T-helper 2 cell (primary cell): Measurements from ENCODE around the gene LRRC15.

Source experiments
- DNase-seq, 5 experiments: peaks; one replicate each; pipeline versions ENCODE4 v3.0.0 to v3.0.0-alpha.2; 2012 to 2022

LRRC15 gene

GRCh38 chr3:194330579-194330978, 39.0 kb downstream of the LRRC15 start:
- DNase-seq, result no peak

- no peak for DNase-seq
These were observed 39.4 kb downstream of the LRRC15 start for GRCh38 chr3:194330160-194330559.

- no peak for DNase-seq
These were observed 40.0 kb downstream of the LRRC15 start for GRCh38 chr3:194329583-194329965.

GRCh38 chr3:194328942-194329582, 40.5 kb downstream of the LRRC15 start:
- no peak for DNase-seq

GRCh38 chr3:194328053-194328657, 41.4 kb downstream of the LRRC15 start:
- peak in 3 of 5 experiments; percentile 21 to 51 (median 30) for DNase-seq

- peak in 1 of 5 experiments; percentile 54 for DNase-seq
These were observed 42.1 kb downstream of the LRRC15 start for GRCh38 chr3:194327218-194328052.

GRCh38 chr3:194326968-194327217, 42.6 kb downstream of the LRRC15 start:
- DNase-seq, result no peak

GRCh38 chr3:194326192-194326967, 43.2 kb downstream of the LRRC15 start:
- DNase-seq, result peak in 1 of 5 experiments; percentile 51

GRCh38 chr3:194325424-194326153, 44.0 kb downstream of the LRRC15 start:
- DNase-seq, result no peak

- no peak for DNase-seq
These were observed 44.7 kb downstream of the LRRC15 start for GRCh38 chr3:194324823-194325327.

GRCh38 chr3:194323785-194324735, 45.5 kb downstream of the LRRC15 start:
- DNase-seq, result peak in 2 of 5 experiments; percentile 23 to 78

GRCh38 chr3:194322678-194323211, 46.8 kb downstream of the LRRC15 start:
- no peak for DNase-seq

- no peak for DNase-seq
These were observed 47.6 kb downstream of the LRRC15 start for GRCh38 chr3:194321693-194322640.

- no peak for DNase-seq
These were observed 48.7 kb downstream of the LRRC15 start for GRCh38 chr3:194320744-194321243.

GRCh38 chr3:194320100-194320499, 49.4 kb downstream of the LRRC15 start:
- no peak for DNase-seq

GRCh38 chr3:194318511-194319161, 50.9 kb downstream of the LRRC15 start:
- DNase-seq, result no peak

GRCh38 chr3:194316918-194317317, 52.6 kb downstream of the LRRC15 start:
- DNase-seq, result no peak

GRCh38 chr3:194315965-194316361, 53.6 kb downstream of the LRRC15 start:
- no peak for DNase-seq
